ENCODE results near the gene LIMS1.
"Not testable (repeated sequence)": the region's sequence is repeated elsewhere in the genome, so short reads cannot be mapped to it uniquely, and the experiment has no call there.

LIMS1 gene

GRCh38 chr2:108585436-108585835 is 51.2 kb downstream of the LIMS1 start:
- no peak for DNase-seq (ENCODE audit: low read depth, low spot score)

GRCh38 chr2:108586116-108586515 is 51.8 kb downstream of the LIMS1 start:
- no peak for DNase-seq (ENCODE audit: low read depth, low spot score)

GRCh38 chr2:108586631-108587030 is 52.4 kb downstream of the LIMS1 start:
- no peak for DNase-seq (ENCODE audit: low read depth, low spot score)

GRCh38 chr2:108587621-108588020 is 53.4 kb downstream of the LIMS1 start:
- DNase-seq (ENCODE audit: low read depth, low spot score): no peak

GRCh38 chr2:108588070-108588668 is 53.9 kb downstream of the LIMS1 start:
- no peak for DNase-seq (ENCODE audit: low read depth, low spot score)

GRCh38 chr2:108589372-108589771 is 55.1 kb downstream of the LIMS1 start:
- DNase-seq (ENCODE audit: low read depth, low spot score): no peak

GRCh38 chr2:108589781-108590180 is 55.5 kb downstream of the LIMS1 start:
- DNase-seq (ENCODE audit: low read depth, low spot score): no peak

- DNase-seq (ENCODE audit: low read depth, low spot score): no peak
Observed at GRCh38 chr2:108591163-108591562, 56.9 kb downstream of the LIMS1 start.

GRCh38 chr2:108593547-108594098 is 59.4 kb downstream of the LIMS1 start:
- DNase-seq (ENCODE audit: low read depth, low spot score): no peak

- DNase-seq (ENCODE audit: low read depth, low spot score): no peak
Observed at GRCh38 chr2:108594132-108594981, 60.1 kb downstream of the LIMS1 start.

GRCh38 chr2:108594982-108595464 is 60.8 kb downstream of the LIMS1 start:
- DNase-seq (ENCODE audit: low read depth, low spot score): peak; percentile 34

GRCh38 chr2:108595771-108596170 is 61.5 kb downstream of the LIMS1 start:
- DNase-seq (ENCODE audit: low read depth, low spot score): not testable (repeated sequence)

- not testable (repeated sequence) for DNase-seq (ENCODE audit: low read depth, low spot score)
Observed at GRCh38 chr2:108597105-108597744, 63.0 kb downstream of the LIMS1 start.

- not testable (repeated sequence) for DNase-seq (ENCODE audit: low read depth, low spot score)
Observed at GRCh38 chr2:108601199-108601598, 66.9 kb downstream of the LIMS1 start.

GRCh38 chr2:108602422-108602821 is 68.2 kb downstream of the LIMS1 start:
- no peak for DNase-seq (ENCODE audit: low read depth, low spot score)

GRCh38 chr2:108604196-108604595 is 69.9 kb downstream of the LIMS1 start:
- no peak for DNase-seq (ENCODE audit: low read depth, low spot score)

GRCh38 chr2:108605947-108606346 is 71.7 kb downstream of the LIMS1 start:
- DNase-seq (ENCODE audit: low read depth, low spot score): no peak

- DNase-seq (ENCODE audit: low read depth, low spot score): no peak
Observed at GRCh38 chr2:108607706-108608301, 73.5 kb downstream of the LIMS1 start.

- DNase-seq (ENCODE audit: low read depth, low spot score): no peak
Observed at GRCh38 chr2:108611021-108611420, 76.8 kb downstream of the LIMS1 start.

- no peak for DNase-seq (ENCODE audit: low read depth, low spot score)
Observed at GRCh38 chr2:108612153-108612513, 77.9 kb downstream of the LIMS1 start.

GRCh38 chr2:108612514-108613183 is 78.4 kb downstream of the LIMS1 start:
- no peak for DNase-seq (ENCODE audit: low read depth, low spot score)

All from ELF-1 (cell line).